ENCODE data around the gene ZNF821.
"Not testable (repeated sequence)": the region's sequence is repeated elsewhere in the genome, so short reads cannot be mapped to it uniquely, and the experiment has no call there.

The ZNF821 gene

DNA sequence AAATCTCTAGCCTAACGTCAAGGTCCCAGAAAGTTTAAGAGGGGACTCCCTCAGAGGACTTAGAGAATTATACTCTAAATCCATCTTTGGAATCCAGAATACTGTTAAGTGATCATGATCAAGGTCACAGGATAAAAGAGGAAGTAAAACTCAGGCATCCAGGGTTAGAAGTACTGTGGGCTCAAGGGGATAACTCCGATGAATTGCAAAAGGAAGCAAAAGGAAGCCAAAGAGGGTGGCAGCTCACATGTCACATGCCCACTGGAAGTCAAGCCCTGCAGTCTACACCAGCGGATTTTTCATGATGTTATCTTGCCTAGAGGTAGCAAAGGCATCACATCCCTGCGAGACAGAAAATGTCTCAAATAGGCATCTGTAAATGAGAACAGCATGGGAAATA lies 3.8 kb downstream of the ZNF821 start:
- TF ChIP-seq, protein P1, sequence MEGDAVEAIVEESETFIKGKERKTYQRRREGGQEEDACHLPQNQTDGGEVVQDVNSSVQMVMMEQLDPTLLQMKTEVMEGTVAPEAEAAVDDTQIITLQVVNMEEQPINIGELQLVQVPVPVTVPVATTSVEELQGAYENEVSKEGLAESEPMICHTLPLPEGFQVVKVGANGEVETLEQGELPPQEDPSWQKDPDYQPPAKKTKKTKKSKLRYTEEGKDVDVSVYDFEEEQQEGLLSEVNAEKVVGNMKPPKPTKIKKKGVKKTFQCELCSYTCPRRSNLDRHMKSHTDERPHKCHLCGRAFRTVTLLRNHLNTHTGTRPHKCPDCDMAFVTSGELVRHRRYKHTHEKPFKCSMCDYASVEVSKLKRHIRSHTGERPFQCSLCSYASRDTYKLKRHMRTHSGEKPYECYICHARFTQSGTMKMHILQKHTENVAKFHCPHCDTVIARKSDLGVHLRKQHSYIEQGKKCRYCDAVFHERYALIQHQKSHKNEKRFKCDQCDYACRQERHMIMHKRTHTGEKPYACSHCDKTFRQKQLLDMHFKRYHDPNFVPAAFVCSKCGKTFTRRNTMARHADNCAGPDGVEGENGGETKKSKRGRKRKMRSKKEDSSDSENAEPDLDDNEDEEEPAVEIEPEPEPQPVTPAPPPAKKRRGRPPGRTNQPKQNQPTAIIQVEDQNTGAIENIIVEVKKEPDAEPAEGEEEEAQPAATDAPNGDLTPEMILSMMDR (IDR thresholded peaks at IDR 0.05; ENCODE audit: low read depth, low read length, missing control alignments): no peak
- H3K4me3 ChIP-seq (replicated peaks; ENCODE audit: low read depth, low read length): no peak overlapping the region
- no peak for DNase-seq (ENCODE audit: extremely low read depth, low read depth)

DNA sequence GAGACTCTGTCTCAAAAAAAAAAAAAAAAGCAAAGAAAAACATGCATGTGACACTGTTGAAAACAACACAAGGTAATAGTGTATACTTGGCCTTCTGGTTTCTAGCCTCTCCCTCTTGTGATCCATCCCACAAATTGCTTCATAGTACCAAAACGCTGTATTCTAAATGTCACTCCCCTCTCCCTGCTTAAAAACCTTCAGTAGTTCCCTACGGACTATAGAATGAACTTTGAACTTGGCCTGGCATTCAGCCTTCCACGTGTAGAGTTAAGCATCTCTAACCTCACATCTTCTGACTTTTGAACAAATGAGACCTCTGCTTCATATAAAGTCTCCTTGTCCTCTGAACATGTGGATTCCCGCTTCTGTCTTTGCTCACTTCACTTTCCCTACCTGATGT lies 5.1 kb downstream of the ZNF821 start:
- TF ChIP-seq, protein P1 (IDR thresholded peaks at IDR 0.05; ENCODE audit: low read depth, low read length, missing control alignments): no peak
- DNase-seq (ENCODE audit: extremely low read depth, low read depth): no peak
- no peak overlapping the region for H3K4me3 ChIP-seq (replicated peaks; ENCODE audit: low read depth, low read length)

- TF ChIP-seq, protein P1 (IDR thresholded peaks at IDR 0.05; ENCODE audit: low read depth, low read length, missing control alignments): no peak
- no peak for DNase-seq (ENCODE audit: extremely low read depth, low read depth)
- no peak overlapping the region for H3K4me3 ChIP-seq (replicated peaks; ENCODE audit: low read depth, low read length)
These were observed 10.8 kb downstream of the ZNF821 start for GRCh38 chr16:71873199-71873598.

- H3K4me3 ChIP-seq (replicated peaks; ENCODE audit: low read depth, low read length): no peak overlapping the region
- TF ChIP-seq, protein P1 (IDR thresholded peaks at IDR 0.05; ENCODE audit: low read depth, low read length, missing control alignments): no peak
- DNase-seq (ENCODE audit: extremely low read depth, low read depth): no peak
These were observed 13.2 kb downstream of the ZNF821 start for GRCh38 chr16:71870818-71871217.

GRCh38 chr16:71869089-71869488 lies 14.9 kb downstream of the ZNF821 start:
- TF ChIP-seq, protein P1 (IDR thresholded peaks at IDR 0.05; ENCODE audit: low read depth, low read length, missing control alignments): no peak
- no peak for DNase-seq (ENCODE audit: extremely low read depth, low read depth)
- no peak overlapping the region for H3K4me3 ChIP-seq (replicated peaks; ENCODE audit: low read depth, low read length)

GRCh38 chr16:71867939-71868338 lies 16.0 kb downstream of the ZNF821 start:
- no peak overlapping the region for H3K4me3 ChIP-seq (replicated peaks; ENCODE audit: low read depth, low read length)
- no peak for DNase-seq (ENCODE audit: extremely low read depth, low read depth)
- TF ChIP-seq, protein P1 (IDR thresholded peaks at IDR 0.05; ENCODE audit: low read depth, low read length, missing control alignments): no peak

DNA sequence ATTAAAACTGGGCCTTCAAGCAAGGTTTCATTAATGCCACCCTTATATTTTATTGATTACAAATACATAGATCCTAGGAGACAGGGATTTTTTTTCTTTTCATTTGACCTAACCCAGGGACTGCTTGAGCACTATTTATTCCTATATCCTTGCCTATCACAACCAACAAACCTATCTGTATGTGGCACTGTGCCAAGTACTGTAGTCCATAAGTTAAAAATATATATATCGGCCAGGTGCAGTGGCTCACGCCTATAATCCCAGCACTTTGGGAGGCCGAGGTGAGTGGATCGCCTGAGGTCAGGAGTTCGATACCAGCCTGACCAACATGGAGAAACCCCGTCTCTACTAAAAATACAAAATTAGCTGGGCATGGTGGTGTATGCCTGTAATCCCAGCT lies 16.8 kb downstream of the ZNF821 start:
- not testable (repeated sequence) for DNase-seq (ENCODE audit: extremely low read depth, low read depth); H3K4me3 ChIP-seq (replicated peaks; ENCODE audit: low read depth, low read length)
